22Rv1 (cell line): Measurements from ENCODE around the gene ASXL1.

ENCODE experiments used
- CTCF ChIP-seq: fragments of 450-650 bp; IDR thresholded peaks from 2 replicates; pipeline ENCODE4 v1.5.1; 2017; ENCODE audit warnings: mild to moderate bottlenecking
- ZFX ChIP-seq: fragments of 450-650 bp; IDR thresholded peaks from 2 replicates; pipeline ENCODE4 v1.6.1; 2017; ENCODE audit warnings: antibody characterized with exemption, borderline replicate concordance

GRCh38 chr20:32320305-32320704 lies 37.8 kb upstream of the ASXL1 start:
- no peak for TF ChIP-seq ZFX
- TF ChIP-seq CTCF = no peak
